GM04504 (cell line): ENCODE data around the gene APOBEC3C.
"Not testable (repeated sequence)": the region's sequence is repeated elsewhere in the genome, so short reads cannot be mapped to it uniquely, and the experiment has no call there.

Source experiments
- DNase-seq: peaks from one replicate; pipeline ENCODE4 v3.0.0-alpha.2; 2012; ENCODE audit warnings: low read depth

Gene APOBEC3C

GRCh38 chr22:38981992-38982927, 31.8 kb upstream of the APOBEC3C start, which contains the start of gene APOBEC3B:
APOBEC3B (plus strand) TSS chr22:38982347; CDS start chr22:38982454, 107 bp downstream.
- peak; percentile 78 for DNase-seq

DNA sequence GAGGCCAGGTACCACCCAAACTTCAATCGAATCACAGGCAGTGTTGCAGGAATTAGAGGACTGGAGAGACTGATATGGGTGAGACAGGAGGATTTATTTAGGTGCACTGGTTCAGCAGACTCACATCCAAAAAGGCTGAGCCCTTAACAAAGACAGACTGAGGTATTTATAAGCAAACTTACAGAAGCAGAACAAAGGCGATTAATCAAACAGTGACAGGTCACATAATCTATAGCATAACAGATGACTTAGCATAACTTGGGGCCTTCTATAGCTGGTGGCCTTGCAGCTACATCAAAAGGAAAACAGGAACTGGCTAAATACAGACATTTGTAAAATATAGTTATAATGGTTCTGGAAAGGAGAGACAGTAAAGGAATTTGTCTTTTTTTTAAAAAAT, 29.8 kb upstream of the APOBEC3C start:
- no peak for DNase-seq

DNA sequence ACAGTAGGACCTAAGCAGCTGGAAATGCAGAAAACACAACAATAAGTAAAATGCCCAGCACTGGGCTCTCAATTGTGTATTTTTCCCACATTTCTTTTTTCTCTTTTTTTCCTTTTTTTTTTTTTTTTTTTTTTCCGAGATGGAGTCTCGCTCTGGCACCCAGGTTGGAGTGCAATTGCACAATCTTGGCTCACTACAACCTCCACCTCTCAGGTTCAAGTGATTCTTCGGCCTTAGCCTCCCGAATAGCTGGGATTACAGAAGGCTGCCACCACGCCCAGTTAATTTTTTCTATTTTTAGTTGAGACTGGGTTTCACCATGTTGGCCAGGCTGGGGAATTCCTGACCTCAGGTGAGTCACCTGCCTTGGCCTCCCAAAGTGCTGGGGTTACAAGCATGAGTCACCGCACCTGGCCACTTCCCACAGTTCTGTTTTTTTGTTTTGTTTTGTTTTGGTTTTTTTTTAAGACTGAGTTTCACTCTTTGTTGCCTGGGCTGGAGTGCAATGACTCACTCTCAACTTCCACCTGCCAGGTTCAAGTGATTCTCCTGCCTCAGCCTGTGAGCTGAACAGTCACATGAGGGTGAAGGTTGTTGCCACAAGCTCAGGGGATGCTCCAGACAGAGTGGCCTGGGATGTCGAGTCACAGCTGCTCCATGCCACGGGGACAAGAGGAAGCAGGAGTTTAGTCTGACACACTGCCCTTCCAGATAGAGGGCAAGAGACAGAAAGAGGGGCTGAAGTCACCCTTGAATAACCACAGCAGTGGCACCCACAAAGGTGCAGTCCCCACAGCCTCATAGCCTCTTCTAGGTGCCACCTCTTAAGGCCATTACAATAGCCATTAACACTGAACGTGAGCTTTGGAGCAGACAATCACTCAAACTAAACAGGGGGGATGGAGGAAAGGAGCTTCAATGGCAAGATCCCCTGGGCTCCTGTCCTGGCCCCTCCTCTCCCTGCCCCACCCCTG, 29.0 kb upstream of the APOBEC3C start:
- not testable (repeated sequence) for DNase-seq

GRCh38 chr22:38986629-38987028, 27.4 kb upstream of the APOBEC3C start:
- no peak for DNase-seq

GRCh38 chr22:38987171-38987895, 26.7 kb upstream of the APOBEC3C start:
- DNase-seq = no peak

GRCh38 chr22:38989466-38989865, 24.6 kb upstream of the APOBEC3C start:
- no peak for DNase-seq

- not testable (repeated sequence) for DNase-seq
Observed at GRCh38 chr22:38992871-38993371, 21.1 kb upstream of the APOBEC3C start.

- no peak for DNase-seq
Observed at GRCh38 chr22:38996105-38996504, 18.0 kb upstream of the APOBEC3C start.

DNA sequence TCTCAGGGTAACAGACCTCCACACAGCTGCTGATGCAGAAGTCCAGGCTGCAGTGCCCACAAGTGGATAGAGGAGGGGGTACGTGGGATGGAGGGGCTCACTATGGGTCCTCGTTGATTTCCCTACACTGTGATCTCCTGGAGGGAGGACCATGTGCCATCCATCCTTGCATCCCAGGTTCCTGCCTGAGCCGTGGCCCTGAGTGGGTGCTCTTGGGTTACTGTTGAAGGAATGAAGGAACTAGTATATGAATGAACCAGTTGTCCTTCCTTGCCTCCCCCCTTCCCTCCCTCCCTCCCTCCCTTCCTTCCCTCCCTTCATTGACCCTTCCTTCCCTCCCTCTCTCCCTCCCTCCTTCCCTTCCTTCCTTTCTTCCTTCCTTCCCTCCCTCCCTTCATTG, 16.5 kb upstream of the APOBEC3C start:
- DNase-seq = no peak

DNA sequence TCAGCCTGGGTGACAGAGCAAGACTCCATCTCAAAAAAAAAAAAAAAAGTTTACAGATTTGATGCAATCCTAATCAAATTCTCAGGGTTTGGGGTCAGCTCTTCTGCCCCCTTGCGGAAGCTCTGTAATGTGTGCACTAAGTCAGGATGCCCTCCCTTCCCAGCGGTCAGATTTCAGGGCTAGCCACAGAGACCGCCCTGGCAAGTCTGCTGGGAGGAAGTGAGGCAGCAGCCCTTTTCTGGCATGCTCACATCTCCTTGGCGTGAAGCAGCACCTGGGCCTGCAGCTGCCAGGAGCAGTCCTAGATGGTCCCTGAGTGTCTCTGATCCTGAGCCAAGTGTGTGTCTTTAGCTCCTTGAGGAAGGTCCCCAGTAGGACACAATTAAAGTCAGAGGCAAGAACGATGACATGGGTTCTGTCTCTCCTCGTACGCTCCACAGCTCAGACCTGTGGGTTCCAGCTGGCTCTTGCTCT, 10.9 kb upstream of the APOBEC3C start:
- DNase-seq = peak; percentile 74

DNA sequence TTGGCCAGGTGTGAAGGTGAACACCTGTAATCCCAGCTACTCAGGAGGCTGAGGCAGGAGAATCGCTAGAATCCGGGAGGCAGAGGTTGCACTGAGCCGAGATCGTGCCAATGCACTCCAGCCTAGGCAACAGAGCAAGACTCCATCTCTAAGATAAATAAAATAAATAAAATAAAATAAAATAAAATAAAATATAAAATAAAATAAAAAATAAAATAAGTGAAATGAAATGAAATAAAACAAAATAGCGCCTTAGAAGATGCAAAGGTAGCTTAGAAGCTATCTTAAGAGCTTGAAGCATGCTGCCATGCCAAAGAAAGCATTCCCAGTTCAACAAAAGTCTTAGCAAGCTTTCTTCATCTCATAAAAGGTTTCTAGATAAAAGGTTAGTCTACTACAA, 6.9 kb upstream of the APOBEC3C start:
- DNase-seq = no peak

- not testable (repeated sequence) for DNase-seq
Observed at GRCh38 chr22:39008271-39008850, 5.7 kb upstream of the APOBEC3C start.

DNA sequence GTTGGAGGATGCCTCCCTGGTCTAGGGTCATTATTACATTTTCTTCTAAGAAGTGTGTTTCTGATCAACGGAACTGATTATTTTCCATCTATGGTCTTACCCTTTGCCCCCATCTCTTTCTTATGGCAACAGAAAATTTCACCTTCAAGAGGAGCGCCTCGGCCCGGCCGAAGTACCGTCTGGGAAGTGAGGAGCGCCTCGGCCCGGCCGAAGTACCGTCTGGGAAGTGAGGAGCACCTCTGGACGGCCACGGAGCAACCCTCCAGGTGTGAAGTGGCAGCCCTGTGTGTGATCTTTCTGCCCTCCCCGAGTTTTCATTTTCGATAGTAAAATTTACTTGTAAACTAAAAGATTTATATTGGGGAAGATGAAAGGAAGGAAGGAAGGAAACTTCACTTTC, 3.1 kb upstream of the APOBEC3C start:
- no peak for DNase-seq

- DNase-seq = no peak
Observed at GRCh38 chr22:39012533-39013511, 1.2 kb upstream of the APOBEC3C start.

DNA sequence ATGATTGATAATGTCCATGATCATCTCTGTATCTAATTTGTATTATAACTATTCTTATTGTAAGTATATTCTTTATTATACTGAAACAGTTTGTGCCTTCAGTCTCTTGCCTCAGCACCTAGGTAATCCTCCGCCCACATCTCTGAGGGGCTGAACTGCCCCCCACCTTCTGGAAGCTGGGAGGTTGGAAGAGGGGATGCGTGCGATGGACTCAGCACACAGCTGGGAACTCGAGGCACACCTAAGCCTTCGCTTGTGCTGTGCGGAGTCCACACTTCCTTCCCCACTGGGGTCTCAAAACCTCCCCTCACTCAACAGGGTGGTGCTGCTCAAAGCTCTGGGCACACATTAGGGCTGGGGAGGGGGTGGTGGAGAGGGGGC, 506 bp upstream of the APOBEC3C start:
- DNase-seq = not testable (repeated sequence)

DNA sequence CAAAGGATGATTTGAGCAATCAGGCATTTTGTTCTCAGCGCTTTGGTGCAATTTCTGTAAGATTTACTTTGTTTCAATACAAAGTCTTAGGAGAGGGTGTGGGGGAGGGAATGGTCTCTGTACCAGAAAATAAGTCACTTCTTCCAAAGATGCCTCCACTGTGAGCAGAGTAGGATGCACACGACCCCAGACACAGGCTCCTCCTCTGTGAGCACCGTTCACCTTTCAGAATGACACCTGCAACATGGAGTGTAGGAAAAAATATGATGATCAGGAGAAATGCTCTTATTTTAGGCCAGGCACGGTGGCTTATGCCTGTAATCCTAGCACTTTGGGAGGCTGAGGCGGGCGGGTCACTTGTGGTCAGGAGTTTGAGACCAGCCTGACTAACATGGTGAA, 665 bp downstream of the APOBEC3C start:
- not testable (repeated sequence) for DNase-seq

DNA sequence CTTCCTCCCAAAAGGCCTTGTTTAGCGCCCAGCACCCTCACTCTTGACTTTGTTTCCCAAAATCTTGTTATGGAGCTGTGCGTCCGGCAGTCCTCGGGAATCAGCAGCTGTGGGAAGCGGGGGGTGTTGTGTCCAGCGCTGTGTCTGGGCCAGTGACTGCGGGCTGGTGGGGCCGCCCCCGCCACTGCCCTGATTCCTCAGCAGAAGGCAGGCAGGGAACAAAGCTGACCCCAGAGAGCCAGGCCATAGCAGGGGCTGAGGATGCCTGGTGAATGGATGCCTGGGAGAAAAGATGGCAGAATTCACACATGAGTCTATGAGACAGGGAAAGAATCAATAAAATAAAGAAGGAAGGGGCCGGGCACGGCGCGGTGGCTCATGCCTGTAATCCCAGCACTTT, 2.5 kb downstream of the APOBEC3C start:
- DNase-seq = no peak

DNA sequence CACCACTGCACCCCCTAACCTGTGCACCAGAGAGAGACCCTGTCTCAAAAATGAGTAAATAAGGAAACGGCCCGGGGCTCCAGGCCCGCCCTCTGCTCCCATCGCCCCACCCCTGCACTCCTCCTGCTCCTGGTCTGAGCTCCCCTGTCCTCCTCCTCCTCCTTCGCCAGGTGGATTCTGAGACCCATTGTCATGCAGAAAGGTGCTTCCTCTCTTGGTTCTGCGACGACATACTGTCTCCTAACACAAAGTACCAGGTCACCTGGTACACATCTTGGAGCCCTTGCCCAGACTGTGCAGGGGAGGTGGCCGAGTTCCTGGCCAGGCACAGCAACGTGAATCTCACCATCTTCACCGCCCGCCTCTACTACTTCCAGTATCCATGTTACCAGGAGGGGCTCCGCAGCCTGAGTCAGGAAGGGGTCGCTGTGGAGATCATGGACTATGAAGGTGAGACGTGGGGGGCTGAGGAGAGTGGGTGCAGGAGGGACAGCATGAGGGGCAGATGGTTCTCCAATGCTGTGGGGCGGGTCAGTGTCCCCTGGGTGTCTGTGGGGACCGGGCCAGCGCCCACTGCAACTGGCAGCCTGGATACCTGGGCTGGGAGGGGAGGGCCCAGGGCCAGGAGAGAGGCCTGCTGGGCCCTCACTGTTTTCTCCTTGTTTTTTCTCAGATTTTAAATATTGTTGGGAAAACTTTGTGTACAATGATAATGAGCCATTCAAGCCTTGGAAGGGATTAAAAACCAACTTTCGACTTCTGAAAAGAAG, 3.7 kb downstream of the APOBEC3C start:
- DNase-seq = no peak

- DNase-seq = not testable (repeated sequence)
Observed at GRCh38 chr22:39020021-39020651, 6.1 kb downstream of the APOBEC3C start.
